HG02763 (cell line): ENCODE results near the gene CARD9.
A peak's percentile ranks its signal among the peaks of the same experiment; 100 is the strongest.
"Not testable (repeated sequence)": the region's sequence is repeated elsewhere in the genome, so short reads cannot be mapped to it uniquely, and the experiment has no call there.

Source experiments
- ATAC-seq: cut with Tn5 transposase; IDR thresholded peaks from one replicate; pipeline ENCODE4 v1.9.1; 2021; ENCODE audit warnings: mild to moderate bottlenecking, moderate library complexity; ENCODE audit not compliant: unreplicated experiment

CARD9 gene

GRCh38 chr9:136373300-136374182 is at the start of gene CARD9:
CARD9 (minus strand) TSS chr9:136373669; CDS start chr9:136372078, 1,591 bp downstream.
- no peak for ATAC-seq

- ATAC-seq = no peak
These were observed 49.4 kb upstream of the CARD9 start for GRCh38 chr9:136422876-136423275.

- no peak for ATAC-seq
These were observed 48.3 kb upstream of the CARD9 start for GRCh38 chr9:136421791-136422190.

GRCh38 chr9:136419092-136419420 is 45.6 kb upstream of the CARD9 start:
- no peak for ATAC-seq

GRCh38 chr9:136418182-136419091 is 45.0 kb upstream of the CARD9 start:
- ATAC-seq = no peak

GRCh38 chr9:136416914-136417313 is 43.4 kb upstream of the CARD9 start:
- ATAC-seq = no peak

GRCh38 chr9:136416427-136416826 is 43.0 kb upstream of the CARD9 start:
- no peak for ATAC-seq

- ATAC-seq = no peak
These were observed 39.5 kb upstream of the CARD9 start for GRCh38 chr9:136412962-136413361.

GRCh38 chr9:136411378-136411777 is 37.9 kb upstream of the CARD9 start:
- ATAC-seq = no peak

- ATAC-seq = peak; percentile 81
These were observed 37.2 kb upstream of the CARD9 start, which contains the start of the genes ENTR1 and PMPCA for GRCh38 chr9:136410500-136411287. ENTR1 (minus strand) TSS chr9:136410614; CDS start chr9:136410397, 217 bp downstream. PMPCA (plus strand) TSS chr9:136410658; CDS start chr9:136410669, 11 bp downstream.

- ATAC-seq = peak; percentile 10
These were observed 36.3 kb upstream of the CARD9 start for GRCh38 chr9:136409557-136410455.

GRCh38 chr9:136407911-136408310 is 34.4 kb upstream of the CARD9 start:
- ATAC-seq = no peak

GRCh38 chr9:136407061-136407460 is 33.6 kb upstream of the CARD9 start:
- not testable (repeated sequence) for ATAC-seq

GRCh38 chr9:136405904-136406303 is 32.4 kb upstream of the CARD9 start:
- ATAC-seq = not testable (repeated sequence)

GRCh38 chr9:136405481-136405880 is 32.0 kb upstream of the CARD9 start:
- ATAC-seq = no peak

- ATAC-seq = no peak
These were observed 31.3 kb upstream of the CARD9 start for GRCh38 chr9:136404801-136405136.

- ATAC-seq = no peak
These were observed 30.7 kb upstream of the CARD9 start for GRCh38 chr9:136403915-136404800.

- ATAC-seq = no peak
These were observed 30.1 kb upstream of the CARD9 start for GRCh38 chr9:136403538-136403914.

GRCh38 chr9:136402067-136402466 is 28.6 kb upstream of the CARD9 start:
- ATAC-seq = no peak
